Stimulated activated CD8-positive, alpha-beta memory T cell treated with anti-CD3 and anti-CD28 coated beads, Interleukin-7, amount 100 ng/mL, for 1 hour (primary cell): ENCODE measurements around the gene MCOLN2.

Source experiments
- DNase-seq, 2 donors: peaks; one replicate each; pipeline ENCODE4 v3.0.0-alpha.2; 2020; ENCODE audit warnings: low read depth in 2 of 2

The MCOLN2 gene

DNA sequence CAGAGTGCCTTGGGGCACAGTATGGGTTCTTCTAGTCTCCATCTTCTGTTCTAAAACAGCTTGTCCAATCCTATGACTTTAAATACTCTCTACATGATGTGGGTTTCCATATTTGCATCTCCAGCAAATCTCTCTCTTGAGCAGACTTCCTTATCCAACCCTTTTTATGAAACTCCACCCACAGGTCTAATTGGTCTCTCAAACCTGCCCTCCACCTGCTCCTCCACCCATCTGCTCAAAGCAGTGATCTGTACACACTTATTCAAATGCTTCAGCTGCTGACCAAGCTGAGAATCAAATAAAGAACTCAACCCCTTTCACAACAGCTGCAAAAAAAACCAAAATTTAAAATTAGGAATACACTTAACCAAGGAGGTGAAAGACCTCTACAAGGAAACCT is 11.5 kb downstream of the MCOLN2 start:
- DNase-seq, result no peak

DNA sequence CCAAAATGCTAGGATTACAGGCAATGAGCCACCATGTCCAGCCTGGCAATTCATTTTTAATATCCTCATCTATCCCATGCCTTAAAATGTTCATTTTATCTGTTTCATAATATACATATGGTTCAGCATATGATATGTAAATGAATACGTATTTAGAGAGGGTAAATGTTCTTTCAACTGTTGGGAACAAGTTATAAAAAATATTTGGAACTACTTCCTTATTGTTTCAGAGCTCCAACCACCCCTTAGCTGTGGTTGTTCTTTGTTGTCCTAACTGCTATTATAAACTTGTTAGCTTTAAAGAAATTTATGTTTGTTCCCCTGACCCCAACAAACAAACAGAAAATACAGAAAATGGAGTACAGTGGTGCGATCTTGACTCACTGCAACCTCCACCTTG is 14.5 kb downstream of the MCOLN2 start:
- DNase-seq, result no peak

DNA sequence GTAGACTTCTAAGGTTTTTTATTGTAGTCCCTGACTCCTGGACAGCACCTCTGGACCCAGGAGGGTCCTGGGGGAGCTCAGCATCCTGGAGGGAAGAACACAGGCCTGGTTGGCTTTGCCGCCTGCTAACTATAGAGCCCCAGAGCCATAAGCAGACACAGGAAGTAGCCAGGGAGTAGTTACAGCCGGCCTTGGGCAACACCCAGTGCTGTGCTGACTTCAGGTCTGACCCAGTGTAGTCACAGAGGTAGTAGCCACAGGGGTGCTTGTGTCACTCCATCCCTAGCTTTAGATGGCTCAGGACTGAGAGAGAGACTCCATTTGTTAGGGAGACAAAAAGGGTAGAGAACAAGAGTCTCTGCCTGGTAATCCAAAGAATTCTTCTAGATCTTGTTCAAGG is 21.9 kb downstream of the MCOLN2 start:
- no peak for DNase-seq

DNA sequence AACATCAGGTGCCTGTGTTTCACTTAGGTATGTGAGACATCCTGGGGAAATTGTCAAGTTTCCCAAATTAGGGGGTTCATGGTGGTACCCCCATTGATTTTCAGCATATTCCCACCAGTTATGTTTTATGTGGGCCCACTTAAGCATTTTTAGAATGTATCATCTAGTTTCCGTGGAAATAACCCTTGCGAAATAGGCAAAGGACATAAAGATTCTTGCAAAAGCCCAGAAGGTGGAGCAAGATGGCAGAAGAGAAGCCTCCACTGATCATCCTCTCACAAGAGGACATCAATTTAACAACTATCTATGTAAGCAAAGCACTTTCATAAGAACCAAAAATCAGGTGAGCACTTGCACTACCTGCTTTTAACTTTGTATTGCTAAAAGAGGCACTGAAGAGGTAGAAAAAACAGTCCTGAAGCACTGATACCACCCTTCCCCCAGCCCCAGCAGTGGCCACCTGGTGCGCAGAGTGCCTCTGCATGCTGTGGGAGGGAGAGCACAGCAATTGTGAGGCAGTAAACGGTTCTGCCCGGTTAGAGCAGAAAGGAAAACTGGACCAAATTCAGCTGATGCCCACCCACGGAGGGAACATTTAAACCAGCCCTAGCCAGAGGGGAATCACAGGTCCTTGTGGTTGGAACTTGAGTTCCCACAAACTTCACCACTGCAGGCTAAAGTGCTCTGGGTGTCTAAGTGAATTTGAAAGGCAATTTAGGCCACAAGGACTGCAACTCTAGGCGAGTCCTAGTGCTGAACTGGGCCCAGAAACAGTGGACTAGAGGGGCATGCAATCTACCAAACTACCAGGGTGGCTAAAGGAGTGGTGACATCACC is 23.2 kb downstream of the MCOLN2 start:
- DNase-seq, result no peak

DNA sequence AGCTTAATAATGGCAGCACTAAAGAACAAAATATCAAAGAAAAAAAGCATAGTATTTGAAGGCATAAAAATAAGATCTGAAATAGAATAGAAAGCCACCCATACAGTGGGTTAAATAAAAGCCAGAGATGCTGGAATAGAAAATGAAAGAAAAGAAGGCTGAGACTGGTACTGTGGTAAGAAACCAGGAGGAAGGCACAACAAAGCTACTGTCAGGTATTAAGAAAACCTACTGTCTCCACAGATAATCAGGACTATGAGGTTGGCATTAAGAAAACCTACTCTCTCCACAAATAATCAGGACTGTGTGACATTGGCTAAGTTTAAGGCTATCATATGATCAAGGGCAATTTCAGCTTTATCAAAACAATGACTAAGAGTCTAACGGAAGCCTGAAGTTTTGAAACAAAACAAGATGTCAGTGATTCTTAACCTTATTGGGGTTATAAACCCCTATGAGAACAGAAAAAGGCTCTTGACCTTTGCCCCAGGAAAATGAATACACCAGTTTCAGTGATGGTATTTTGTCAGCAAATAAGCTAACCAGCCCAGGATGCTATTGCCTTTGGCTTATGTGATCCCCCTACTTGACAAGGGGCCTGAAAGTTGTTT is 24.4 kb downstream of the MCOLN2 start:
- no peak for DNase-seq

DNA sequence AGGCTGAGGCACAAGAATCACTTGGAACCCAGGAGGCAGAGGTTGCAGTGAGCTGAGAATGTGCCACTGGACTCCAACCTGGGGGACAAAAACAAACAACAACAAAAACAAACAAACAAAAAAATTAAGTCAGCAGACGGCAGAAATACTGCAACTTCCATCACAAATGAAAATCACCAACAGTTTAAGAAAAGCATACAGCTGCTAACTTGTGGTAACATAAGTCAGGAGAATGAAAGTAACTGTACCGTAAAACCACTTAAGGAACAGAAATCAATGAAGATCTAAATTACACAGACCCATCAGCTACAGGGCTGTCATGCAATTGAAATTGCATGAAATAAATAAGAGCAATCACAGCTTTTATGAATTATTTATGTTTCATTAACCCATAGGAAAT is 25.0 kb downstream of the MCOLN2 start:
- no peak for DNase-seq

DNA sequence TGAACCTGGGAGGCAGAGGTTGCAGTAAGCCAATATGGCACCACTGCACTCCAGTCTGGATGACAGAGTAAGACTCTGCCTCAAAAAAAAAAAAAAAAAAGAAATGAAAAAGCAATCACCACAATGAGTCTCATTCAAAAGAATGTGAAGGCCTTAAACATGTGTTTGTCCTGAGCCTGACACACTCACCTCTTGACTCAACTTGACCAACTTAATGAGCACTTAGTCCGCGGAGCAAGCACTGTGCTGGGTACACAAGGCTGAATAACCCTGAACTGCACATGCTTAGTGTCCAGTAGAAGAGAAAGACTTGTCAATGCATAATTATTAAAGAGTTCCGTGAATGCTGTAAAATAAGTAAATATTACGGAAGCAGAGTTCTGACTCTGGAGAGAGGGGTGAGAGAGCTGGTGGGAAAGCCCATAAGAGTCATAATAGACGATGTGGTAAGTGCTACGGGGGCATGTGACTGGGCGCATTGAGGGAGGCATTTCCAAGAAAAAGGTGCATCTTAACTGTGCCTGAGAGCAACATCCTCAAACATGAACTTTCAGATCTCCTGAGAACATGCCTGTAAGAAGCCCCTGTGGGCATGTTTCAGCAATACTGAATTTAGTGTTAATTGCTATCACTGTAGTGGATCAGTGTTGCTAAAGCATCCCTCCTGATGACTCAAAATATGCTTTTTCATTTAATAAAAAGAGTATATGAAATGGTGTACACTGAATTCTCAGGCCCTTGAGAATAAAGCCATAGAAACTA is 27.2 kb downstream of the MCOLN2 start:
- no peak for DNase-seq

DNA sequence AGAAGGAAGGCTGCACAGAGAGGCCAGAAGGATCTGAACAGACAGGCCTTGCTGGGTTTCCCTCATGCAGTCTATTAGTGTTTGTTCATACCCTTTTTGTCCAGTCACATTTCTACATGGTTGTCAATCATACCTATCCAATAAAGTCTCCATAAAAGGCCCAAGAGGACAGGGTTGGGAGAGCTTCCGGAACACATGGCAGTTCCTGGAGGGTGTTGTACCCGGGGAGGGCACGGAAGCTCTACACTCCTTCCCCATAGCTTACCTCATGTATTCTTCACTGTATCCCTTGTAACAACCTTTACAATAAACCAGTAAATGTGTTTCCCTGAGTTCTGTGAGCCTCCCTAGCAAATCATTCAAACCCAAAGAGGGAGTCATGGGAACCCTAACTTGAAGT is 28.0 kb downstream of the MCOLN2 start:
- no peak for DNase-seq

DNA sequence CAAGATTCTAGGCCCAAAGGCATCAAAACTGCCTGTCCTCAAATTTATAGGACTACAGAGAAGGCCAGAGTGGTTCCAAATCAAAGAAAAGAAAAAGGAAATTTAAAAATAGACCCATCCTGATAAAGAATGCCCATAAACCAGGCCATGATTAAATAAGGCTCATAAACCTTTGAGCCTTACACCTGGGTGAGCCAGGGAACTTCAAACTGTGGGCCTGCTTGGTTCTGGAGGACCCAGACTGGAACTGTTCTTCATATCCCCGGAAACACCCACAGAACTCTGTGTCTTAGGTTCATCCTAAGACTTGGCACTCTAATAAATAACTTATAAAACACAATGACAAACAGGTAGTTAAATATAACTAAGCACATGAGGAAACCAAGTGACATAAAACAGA is 28.8 kb downstream of the MCOLN2 start:
- no peak for DNase-seq

DNA sequence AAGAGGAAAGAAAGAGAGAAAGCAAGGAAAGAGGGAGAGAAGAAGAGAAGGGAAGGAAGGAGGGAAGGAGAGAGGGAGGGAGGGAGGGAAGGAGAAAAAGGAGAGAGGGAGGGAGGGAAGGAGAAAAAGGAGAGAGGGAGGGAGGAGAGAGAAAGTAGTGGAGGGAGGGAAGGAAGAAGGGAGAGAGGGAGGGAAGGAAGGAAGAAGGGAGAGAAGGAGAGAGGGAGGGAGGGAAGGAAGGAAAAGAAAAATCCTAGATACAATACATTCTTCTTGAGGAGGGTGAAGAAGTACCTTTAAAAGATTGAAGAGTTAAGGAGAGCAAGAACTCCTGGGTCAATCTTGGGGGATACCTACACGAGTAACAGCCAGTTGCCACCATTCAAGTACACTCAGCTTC is 29.2 kb downstream of the MCOLN2 start:
- DNase-seq, result no peak

DNA sequence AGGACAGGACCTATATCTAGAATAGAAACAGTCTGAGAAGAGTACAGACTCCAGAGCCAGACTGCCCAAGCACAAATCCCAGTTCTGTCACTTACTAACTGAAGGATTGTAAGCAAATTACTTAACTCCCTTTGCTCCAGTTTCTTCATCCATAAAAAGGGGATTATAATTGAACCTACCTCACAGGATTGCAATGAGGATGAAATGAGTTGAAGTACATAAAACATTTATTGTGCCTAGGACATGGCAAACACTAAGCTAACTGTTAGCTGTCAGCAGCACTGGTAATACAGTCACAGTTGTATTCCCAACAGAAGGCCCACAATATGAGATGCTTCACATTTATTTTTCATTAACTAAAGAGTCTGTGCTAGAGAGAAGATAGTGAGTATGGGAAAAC is 33.9 kb downstream of the MCOLN2 start:
- DNase-seq, result no peak

DNA sequence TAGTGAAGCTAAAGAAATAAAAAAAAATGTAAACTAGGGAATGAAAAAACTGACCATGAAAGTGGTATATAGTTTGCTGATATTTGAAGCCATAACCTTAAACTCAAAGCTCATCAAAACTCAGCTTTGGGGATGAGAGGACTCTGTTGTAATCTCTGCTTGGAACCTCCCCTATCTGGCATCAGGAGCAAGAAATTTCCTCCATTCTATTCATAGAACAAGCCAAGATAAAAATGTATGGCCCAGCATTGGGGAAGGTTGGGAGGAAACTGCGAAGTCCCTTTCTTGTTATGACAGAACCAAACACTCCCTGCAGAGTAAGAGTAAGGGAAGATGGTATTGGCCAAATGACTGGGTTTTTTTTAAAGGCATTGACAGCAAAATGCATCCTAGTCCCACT is 35.6 kb downstream of the MCOLN2 start:
- DNase-seq, result no peak

DNA sequence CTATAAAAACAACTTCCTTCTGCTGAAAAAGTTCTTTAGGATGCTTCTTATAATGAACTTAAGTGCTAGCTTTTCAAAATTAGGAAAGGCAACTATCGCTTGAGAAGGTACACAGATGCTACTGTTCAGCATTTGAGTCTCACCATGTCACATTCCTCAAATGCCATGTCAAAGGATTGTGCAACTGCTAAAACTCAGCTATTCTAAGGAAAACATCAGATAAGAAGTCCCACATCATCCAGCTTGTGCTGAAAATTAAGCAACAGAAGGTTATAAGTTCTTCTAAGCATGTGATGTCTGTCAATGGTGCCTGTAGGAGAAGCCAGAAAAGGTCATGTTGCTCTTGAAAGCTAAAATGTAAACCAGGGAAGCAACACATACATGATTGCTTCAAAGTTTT is 36.5 kb downstream of the MCOLN2 start:
- DNase-seq, result no peak

DNA sequence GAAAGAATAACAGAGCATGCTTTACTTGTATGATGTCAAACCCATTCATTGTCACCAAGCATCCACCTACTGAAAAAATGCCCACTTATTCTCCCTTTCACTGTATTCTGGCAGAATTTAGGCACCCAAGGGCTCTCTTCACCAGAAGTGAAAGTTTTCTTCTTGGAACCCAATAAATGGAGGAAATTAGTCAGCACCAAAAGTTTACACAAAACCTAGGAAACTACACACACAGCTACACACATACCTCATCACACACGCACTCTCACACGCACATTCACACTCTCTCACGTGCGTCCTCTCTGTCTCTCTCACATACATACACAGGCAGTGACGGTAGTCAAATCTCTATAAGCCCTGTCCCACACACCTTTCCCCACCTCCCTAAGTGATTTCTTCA is 37.6 kb downstream of the MCOLN2 start:
- DNase-seq, result no peak

DNA sequence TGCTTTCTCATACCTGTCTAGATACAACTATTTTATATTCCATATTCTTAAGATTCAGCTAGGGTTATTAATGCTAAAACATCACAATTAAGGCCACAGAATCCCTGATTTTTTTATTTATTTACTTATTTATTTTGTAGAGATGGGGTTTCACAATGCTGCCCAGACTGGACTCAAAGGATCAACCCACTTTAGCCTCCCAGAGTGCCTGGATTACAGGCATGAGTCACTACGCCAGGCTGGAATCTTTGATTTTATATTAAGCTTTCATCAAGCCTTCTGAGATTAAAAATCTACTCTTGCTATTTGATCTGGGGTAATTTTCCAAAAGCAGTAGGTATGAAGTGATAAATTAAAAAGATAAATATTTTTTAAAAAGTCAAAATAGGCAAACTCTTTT is 38.9 kb downstream of the MCOLN2 start:
- DNase-seq, result no peak

DNA sequence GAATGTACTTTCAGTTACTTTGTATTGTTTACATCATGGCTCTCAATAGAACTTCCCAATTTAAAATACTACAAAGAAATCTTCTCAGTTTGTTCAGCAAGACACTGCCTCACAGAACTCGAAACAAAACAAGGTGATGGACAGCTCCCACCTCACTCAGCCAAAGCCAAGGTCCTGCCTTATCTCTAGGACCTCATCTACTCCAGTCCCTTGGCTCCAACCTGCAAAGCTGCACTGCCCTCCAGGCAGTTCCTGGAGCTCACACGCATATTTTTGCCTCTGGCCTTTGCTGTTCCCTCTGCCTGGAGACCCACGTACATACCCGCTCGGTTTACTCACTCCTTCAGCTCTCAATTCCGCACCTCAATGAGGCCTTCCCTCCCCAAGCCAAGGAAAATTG is 40.3 kb downstream of the MCOLN2 start:
- DNase-seq, result no peak

DNA sequence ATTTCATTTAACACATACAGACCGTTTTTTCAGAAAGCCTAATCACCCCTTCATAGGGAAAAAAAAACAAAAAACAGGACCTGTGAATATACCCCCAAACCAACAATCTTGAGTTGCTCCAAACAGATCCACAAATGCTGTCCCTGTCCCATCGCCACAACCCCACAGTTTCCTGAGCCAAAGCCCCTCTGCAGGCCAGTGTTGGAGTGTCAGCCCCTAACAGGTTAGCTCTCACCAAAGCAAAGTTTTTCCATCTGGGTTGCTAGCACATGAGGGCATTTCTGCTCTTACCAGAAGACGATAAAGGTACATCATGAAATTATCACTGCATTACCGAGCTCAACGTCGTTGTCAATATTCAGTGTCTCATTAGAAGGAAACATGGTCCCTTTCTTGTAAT is 40.8 kb downstream of the MCOLN2 start:
- no peak for DNase-seq

DNA sequence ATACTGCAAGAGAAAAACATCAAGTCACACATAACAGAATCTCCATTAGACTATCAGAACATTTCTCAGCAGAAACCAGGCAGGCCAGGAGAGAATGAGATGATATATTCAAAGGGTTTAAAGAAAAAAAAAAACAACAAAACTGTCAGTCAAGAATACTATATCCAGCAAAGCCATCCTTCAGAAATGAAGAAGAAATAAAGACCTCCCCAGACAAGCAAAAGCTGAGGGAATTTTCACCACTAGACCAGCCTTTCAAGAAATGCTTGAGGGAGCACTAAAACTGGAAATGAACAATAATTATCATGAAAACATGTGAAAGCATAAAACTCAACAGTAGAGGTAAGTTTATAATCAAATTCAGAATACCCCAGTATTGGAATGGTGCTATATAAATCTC is 47.2 kb downstream of the MCOLN2 start:
- DNase-seq, result no peak

DNA sequence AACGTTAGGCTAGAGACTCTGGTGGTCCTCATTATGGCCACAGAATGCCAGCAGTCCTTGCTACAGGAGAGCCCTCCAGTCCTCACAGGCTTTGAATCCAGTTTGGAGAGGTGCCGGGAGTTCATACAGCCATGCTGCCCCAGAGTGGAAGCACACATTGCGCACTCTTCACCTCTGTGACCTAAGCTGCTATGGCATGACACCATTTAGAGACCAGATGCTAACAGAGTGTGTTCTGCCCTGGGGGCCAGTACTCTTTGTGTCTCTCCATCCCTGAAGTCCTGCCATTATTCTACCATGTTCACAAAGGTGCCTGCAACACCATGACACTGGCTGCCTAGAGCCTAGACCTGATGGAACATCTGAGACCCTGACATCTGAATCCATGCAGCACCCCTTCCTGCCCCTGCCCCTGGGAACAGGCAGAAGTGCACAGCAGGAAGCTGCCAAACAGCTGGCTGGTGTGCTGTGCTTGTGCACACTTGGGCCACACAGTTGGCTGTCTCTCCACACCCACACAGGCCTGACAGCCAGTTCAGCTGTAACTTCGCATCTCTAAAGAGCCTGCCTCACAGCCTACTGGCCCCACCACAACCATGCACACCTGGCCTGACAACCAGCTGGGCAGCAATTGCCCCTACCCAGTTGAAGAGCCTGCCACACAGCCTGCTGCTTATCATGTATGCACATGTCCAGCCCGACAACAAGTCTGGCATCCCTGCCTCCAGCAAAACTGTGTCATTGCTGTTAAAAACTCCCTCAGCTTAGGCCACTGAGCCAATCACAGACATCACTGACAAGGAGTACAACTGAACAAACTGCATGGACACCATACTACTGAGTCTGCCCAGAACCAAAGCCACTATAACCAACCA is 49.1 kb downstream of the MCOLN2 start:
- no peak for DNase-seq

DNA sequence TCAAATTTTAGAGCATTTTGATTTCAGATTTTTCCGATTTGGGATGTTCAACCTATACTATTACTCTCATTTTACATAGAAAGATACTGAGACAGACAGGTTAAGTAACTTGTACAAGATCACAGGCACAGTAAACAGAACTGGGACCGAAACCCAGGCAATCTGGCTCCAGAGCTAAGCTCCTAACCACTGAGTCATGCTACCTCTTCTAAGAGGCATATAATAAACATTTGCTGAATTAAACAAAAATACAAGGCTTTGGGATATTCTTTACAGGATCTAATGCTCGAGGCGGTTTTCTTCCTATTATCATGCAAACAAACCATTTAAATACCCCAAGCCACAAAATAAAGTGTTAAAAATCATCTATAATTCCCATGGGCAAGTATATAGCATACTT is 50.3 kb downstream of the MCOLN2 start:
- DNase-seq, result no peak

DNA sequence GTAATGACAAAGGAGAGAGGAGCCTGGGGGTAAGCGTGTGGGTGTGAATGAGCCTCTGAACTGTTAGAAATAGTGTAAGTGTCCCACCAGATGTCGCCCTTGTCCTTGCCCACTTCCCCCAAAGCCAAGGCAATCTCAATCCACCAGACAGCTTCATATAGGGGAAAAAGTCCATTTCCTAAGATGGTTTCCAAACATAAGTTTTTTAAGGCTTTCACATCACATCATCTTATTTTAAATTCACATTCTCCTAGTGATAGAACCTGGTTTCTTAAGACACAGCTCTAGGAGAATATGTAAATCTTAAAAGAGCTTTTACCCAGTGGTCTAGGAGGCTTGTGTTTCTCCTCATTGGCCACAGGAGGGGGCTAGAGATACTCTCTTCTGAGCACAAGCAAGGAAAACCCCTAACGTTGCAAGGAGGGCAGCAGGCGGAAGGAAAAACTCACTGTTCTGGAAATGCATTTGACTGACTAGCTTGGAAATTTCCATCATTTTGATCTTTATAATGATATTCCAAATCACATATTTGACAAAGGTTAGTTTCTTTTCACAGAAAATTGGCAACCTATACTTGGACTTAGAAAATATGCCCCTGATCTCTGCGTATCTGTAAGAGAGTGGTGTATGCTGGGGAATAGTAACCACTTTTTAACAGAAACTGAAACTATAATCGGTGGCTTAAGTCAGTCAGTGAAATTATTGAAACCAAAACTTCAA is 52.0 kb downstream of the MCOLN2 start:
- peak; percentile 35 to 38 for DNase-seq
